SU-DHL-6 (cell line): Measurements from ENCODE around the gene ISG20L2.

Experiments
- H2AFZ ChIP-seq: fragments of 200-600 bp; sonication (generic); 2 replicates; pipeline ENCODE4 v1.6.1; 2014; ENCODE audit warnings: low read depth, mild to moderate bottlenecking, moderate library complexity, mixed read lengths, antibody characterized with exemption, low read length; ENCODE audit not compliant: severe bottlenecking
- H3F3A ChIP-seq: fragments of 200-600 bp; shearing (Covaris generic); 2 replicates; pipeline ENCODE4 v1.6.0; 2016; ENCODE audit warnings: antibody characterized with exemption, mild to moderate bottlenecking; ENCODE audit not compliant: insufficient read depth
- H3K27ac ChIP-seq: fragments of 200-600 bp; sonication (generic); 2 replicates; pipeline ENCODE4 v1.5.1; 2016; ENCODE audit warnings: low read depth, mild to moderate bottlenecking, low read length, moderate library complexity, mixed read lengths
- H3K27me3 ChIP-seq: fragments of 200-600 bp; sonication (generic), shearing (Covaris generic); 2 replicates; pipeline ENCODE4 v1.6.0; 2014; ENCODE audit warnings: mild to moderate bottlenecking, low read length
- H3K36me3 ChIP-seq: fragments of 200-600 bp; sonication (generic); 2 replicates; pipeline ENCODE4 v1.6.1; 2014; ENCODE audit warnings: mild to moderate bottlenecking, low read length, mixed read lengths
- H3K4me2 ChIP-seq: fragments of 300-600, 200-600 bp; shearing (Covaris generic), sonication (generic); 2 replicates; pipeline ENCODE4 v1.6.0; 2014; ENCODE audit warnings: low read length, low read depth, mild to moderate bottlenecking; ENCODE audit not compliant: poor library complexity, severe bottlenecking
- H3K4me3 ChIP-seq: fragments of 200-600 bp; sonication (generic); 2 replicates; pipeline ENCODE4 v1.5.1; 2014; ENCODE audit warnings: antibody characterized with exemption, low read length, mild to moderate bottlenecking, mixed read lengths; ENCODE audit not compliant: insufficient read depth, poor library complexity, severe bottlenecking
- H3K79me2 ChIP-seq: fragments of 200-600 bp; sonication (generic); 2 replicates; pipeline ENCODE4 v1.6.1; 2014; ENCODE audit warnings: mild to moderate bottlenecking, low read length, moderate library complexity; ENCODE audit not compliant: insufficient read depth
- H3K9ac ChIP-seq: fragments of 200-600 bp; sonication (generic); 2 replicates; pipeline ENCODE4 v1.7.0; 2014; ENCODE audit warnings: mild to moderate bottlenecking, low read length
- H3K9me2 ChIP-seq: fragments of 200-600 bp; sonication (generic); replicated peaks from 2 replicates; pipeline ENCODE4 v1.6.1; 2014; ENCODE audit warnings: low read length; ENCODE audit not compliant: insufficient read depth
- H3K9me3 ChIP-seq: fragments of 200-600 bp; sonication (generic); 2 replicates; pipeline ENCODE4 v1.6.1; 2014; ENCODE audit warnings: low read length, mixed read lengths; ENCODE audit not compliant: insufficient read depth
- H4K20me1 ChIP-seq: fragments of 200-600 bp; sonication (generic); 2 replicates; pipeline ENCODE4 v1.6.1; 2014; ENCODE audit warnings: low read depth, mild to moderate bottlenecking, antibody characterized with exemption, low read length, moderate library complexity, mixed read lengths
- CTCF ChIP-seq: fragments of 200-600 bp; sonication (generic); IDR thresholded peaks from one replicate; pipeline ENCODE4 v1.5.1; 2017; ENCODE audit warnings: antibody characterized with exemption, mild to moderate bottlenecking, low read length, moderate library complexity; ENCODE audit not compliant: insufficient read depth, poor library complexity, severe bottlenecking
- EZH2phosphoT487 ChIP-seq: fragments of 200-600 bp; sonication (generic), shearing (Covaris generic); conservative IDR thresholded peaks from 2 replicates; pipeline ENCODE4 v1.6.1; 2018; ENCODE audit warnings: mild to moderate bottlenecking, antibody characterized with exemption, low read length, moderate library complexity, mixed read lengths

Gene ISG20L2

GRCh38 chr1:156743367-156744302, 15.1 kb upstream of the ISG20L2 start:
- no peaks in the 10 kb centered on the region for H3K9me3 ChIP-seq
- H3F3A ChIP-seq: peaks cover 32% of the 10 kb centered on the region
- no peaks in the 10 kb centered on the region for H3K36me3 ChIP-seq
- no peaks in the 10 kb centered on the region for H3K27me3 ChIP-seq
- TF ChIP-seq CTCF: no peak
- TF ChIP-seq EZH2phosphoT487: no peak
- H3K4me3 ChIP-seq: no peak overlapping the region
- H3K9ac ChIP-seq: no peak overlapping the region
- H3K9me2 ChIP-seq: no peaks in the 10 kb centered on the region
- no peaks in the 10 kb centered on the region; the same call in 1 of the 2 replicates for H4K20me1 ChIP-seq
- H3K79me2 ChIP-seq: peaks cover 49% of the 10 kb centered on the region
- H2AFZ ChIP-seq: no peak overlapping the region
- H3K4me2 ChIP-seq: no peak overlapping the region
- H3K27ac ChIP-seq: no peak overlapping the region

- H3K9me3 ChIP-seq: no peaks in the 10 kb centered on the region
- TF ChIP-seq CTCF (no peak), EZH2phosphoT487 (no peak)
- peaks cover 29% of the 10 kb centered on the region for H3F3A ChIP-seq
- no peak overlapping the region for H3K9ac ChIP-seq
- H3K27ac ChIP-seq: no peak overlapping the region
- H3K9me2 ChIP-seq: no peaks in the 10 kb centered on the region
- no peaks in the 10 kb centered on the region; the same call in 1 of the 2 replicates for H4K20me1 ChIP-seq
- H3K27me3 ChIP-seq: no peaks in the 10 kb centered on the region
- no peaks in the 10 kb centered on the region for H3K36me3 ChIP-seq
- H3K79me2 ChIP-seq: peaks cover 41% of the 10 kb centered on the region
- H3K4me2 ChIP-seq: no peak overlapping the region
- no peak overlapping the region for H3K4me3 ChIP-seq
- no peak overlapping the region for H2AFZ ChIP-seq
These were observed 14.2 kb upstream of the ISG20L2 start for GRCh38 chr1:156742801-156743200.

GRCh38 chr1:156742017-156742416, 13.5 kb upstream of the ISG20L2 start:
- Histone ChIP-seq H3K4me2 (peak overlapping the region; percentile 96), H3K27ac (peak overlapping the region; percentile 72), H2AFZ (no peak overlapping the region), H3K9me3 (no peaks in the 10 kb centered on the region), H4K20me1 (no peaks in the 10 kb centered on the region; the same call in 1 of the 2 replicates), H3K27me3 (no peaks in the 10 kb centered on the region), H3K36me3 (no peaks in the 10 kb centered on the region), H3K4me3 (no peak overlapping the region), H3K9me2 (no peaks in the 10 kb centered on the region), H3F3A (peaks cover 32% of the 10 kb centered on the region), H3K9ac (no peak overlapping the region), H3K79me2 (peaks cover 34% of the 10 kb centered on the region)
- TF ChIP-seq CTCF (no peak), EZH2phosphoT487 (no peak)
